Gastrocnemius medialis (tissue), 4 donors: ENCODE measurements around the gene ZNF304. TPM values are rescaled to one million over a fixed set of nuclear protein-coding genes. Genes with fewer than 3 reads are reported as not detected.
A peak's percentile ranks its signal among the peaks of the same experiment; 100 is the strongest.

Source experiments
- ATAC-seq, 2 donors: fragments of 150-250 bp; one replicate each; pipeline ENCODE4 v1.9.1; 2016
- DNase-seq, 2 donors: peaks; one replicate each; pipeline ENCODE4 v3.0.0-alpha.2; 2019
- H3K27ac ChIP-seq, 4 donors: fragments of 200-600 bp; sonication (generic); 1 replicate in 1 of 4; 2 replicates in 3 of 4; pipeline ENCODE4 v1.5.1; 2016 to 2018; ENCODE audit warnings: mild to moderate bottlenecking in 2 of 4, moderate library complexity in 1 of 4
- H3K27me3 ChIP-seq, 3 donors: fragments of 200-600 bp; sonication (generic) in 2 of 3; 1 replicate in 1 of 3; 2 replicates in 2 of 3; pipeline versions ENCODE4 v1.5.1 to v1.6.0; 2016 to 2019; ENCODE audit warnings: mild to moderate bottlenecking in 1 of 3, moderate library complexity in 1 of 3
- H3K36me3 ChIP-seq, 2 donors: fragments of 200-600 bp; sonication (generic) in 1 of 2; one replicate each; pipeline ENCODE4 v1.5.1; 2017 to 2018
- H3K4me1 ChIP-seq, 2 donors: fragments of 200-600 bp; sonication (generic) in 1 of 2; one replicate each; pipeline ENCODE4 v1.5.1; 2016 to 2017; ENCODE audit warnings: mild to moderate bottlenecking in 2 of 2
- H3K4me3 ChIP-seq, 4 donors: fragments of 200-600 bp; sonication (generic) in 3 of 4; 1 replicate in 1 of 4; 2 replicates in 3 of 4; pipeline ENCODE4 v1.5.1; 2016 to 2019; ENCODE audit warnings: mild to moderate bottlenecking in 2 of 4
- H3K9me3 ChIP-seq, 3 donors: fragments of 200-600 bp; sonication (generic) in 2 of 3; 1 replicate in 1 of 3; 2 replicates in 2 of 3; pipeline ENCODE4 v1.5.1; 2016 to 2019
- CTCF ChIP-seq, 5 experiments: fragments of 450-650 bp in 3 of 5; fragments of 200-600 bp in 2 of 5; sonication (generic) in 2 of 5; IDR thresholded peaks in 4 of 5; conservative IDR thresholded peaks in 1 of 5; 1 replicate in 4 of 5; 2 replicates in 1 of 5; pipeline ENCODE4 v1.5.1; 2016 to 2019; ENCODE audit warnings: antibody characterized with exemption in 5 of 5, mild to moderate bottlenecking in 3 of 5, moderate library complexity in 3 of 5
- POLR2A ChIP-seq, 2 donors: fragments of 450-650 bp; IDR thresholded peaks; one replicate each; pipeline ENCODE4 v1.6.1; 2017; ENCODE audit warnings: antibody characterized with exemption in 2 of 2, mild to moderate bottlenecking in 2 of 2, moderate library complexity in 2 of 2
- in situ Hi-C, 4 donors: fragments of 200-750 bp; cut with MboI; loops; one replicate each; pipeline versions ENCODE4 v1.15.0 to v1.8.0; 2017; ENCODE audit warnings: low sequenced_read_pairs in 4 of 4
- intact Hi-C: fragments of 100-400 bp; cut with DNase I; formaldehyde crosslinking; loops from one replicate; pipeline ENCODE4 v1.15.1; 2023; ENCODE audit warnings: low total_unique reads
- total RNA-seq, 4 donors: library from RNA; depleted of rRNA; stranded (reverse); fragments of >200 nt; gene quantifications; one replicate each; pipeline versions ENCODE4 v1.1.0 to v1.2.3, GENCODE V29; 2016

Gene ZNF304
- total RNA-seq, 4 donors from 2014 or later = 4.1 to 6.5 (median 4.8) TPM

DNA sequence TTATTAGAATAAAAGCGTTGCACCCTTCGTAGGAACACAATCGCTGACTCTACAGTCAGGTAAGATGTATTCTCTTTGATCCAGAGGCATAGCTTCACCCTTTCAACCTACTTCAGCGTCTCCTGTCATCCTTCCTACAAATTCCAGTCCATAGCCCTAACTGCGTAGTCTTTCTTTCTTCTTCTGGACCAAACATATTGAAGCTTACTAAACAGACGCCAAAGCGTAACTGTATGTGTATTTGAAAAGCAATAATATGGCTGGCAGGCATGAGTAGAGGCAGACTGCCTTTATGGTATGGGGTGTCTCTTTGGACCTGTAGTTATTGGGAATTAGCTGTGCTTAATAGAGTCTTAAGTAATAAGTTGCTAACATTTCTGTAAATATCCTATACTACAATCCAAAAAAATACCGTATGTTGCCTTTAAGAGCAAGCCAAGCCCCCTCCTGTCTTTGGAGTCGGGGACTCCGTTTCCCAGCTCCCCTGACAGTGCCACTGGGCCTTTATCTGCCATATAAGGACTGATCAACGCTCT, 38.2 kb downstream of the ZNF304 start:
- Histone ChIP-seq H3K27ac (peak overlapping the region; percentile 87 to 98 (median 92)), H3K27me3 (no peaks in the 10 kb centered on the region), H3K36me3 (peaks cover under 1 to 6% of the 10 kb centered on the region in 2 donors), H3K9me3 (no peaks in the 10 kb centered on the region), H3K4me3 (peak overlapping the region; percentile 46 to 85 (median 81)), H3K4me1 (peaks cover 22 to 26% of the 10 kb centered on the region in 2 donors)
- in situ Hi-C loops (no loop called here), intact Hi-C loops (loop anchor here (1.0 to 5.0 kb wide), 6 partner anchors 26 to 190 kb away; partner anchors contain the start of genes TRAPPC2B, ZNF304, ZNF460 and ZNF543)
- ATAC-seq = no peak
- TF ChIP-seq POLR2A (IDR thresholded peaks at IDR 0.05) (no peak), CTCF (IDR thresholded peaks at IDR 0.05 in 4 of 5, conservative IDR thresholded peaks at IDR 0.05 in 1 of 5) (no peak)
- no peak for DNase-seq

DNA sequence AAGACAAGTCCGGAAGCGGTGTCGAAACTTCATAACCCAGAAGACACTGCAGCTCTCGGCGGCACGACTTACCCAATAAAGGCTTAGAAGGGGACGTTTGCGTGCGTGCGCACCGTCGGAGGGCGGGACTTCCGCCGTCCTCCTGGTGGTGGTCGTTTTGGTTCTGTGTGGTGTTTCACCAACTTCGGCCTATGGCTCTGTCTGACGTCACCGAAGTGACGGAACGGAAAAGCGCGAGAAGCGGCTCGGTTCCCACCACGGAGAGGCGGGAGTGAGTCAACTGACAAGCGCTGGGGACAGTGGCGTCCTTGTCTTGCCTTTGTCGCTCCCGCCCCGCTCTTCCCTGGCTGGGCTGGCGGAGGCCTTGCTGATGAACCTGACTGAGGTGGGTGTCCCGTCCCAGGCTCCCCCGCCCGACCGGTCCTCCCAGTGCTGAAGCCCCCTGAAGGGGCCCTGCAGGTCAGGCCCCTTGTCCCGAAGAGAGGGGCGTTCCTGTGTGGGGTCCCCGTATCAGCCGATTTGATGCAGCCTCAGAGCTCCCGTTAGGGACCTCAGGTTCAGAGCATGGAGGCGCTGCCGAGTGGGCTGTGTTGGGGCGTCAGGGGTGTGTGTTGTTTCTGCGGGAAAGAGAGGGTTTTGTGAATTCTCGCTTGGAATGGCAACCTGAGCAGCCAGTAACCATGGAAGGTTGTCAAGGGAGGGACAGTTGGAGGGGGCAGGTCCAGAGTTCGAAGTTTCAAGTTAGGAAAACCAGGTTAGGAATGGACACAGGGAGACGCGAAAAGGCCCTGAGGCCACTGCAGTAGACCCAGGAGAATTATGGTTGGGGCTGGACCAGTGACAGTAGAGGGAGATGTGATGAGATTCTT, 38.9 kb downstream of the ZNF304 start, which contains the start of gene ZNF548:
TSS of gene ZNF548 (plus strand) at position 125 of the 869 bp plus-strand sequence. CDS start at position 371, 246 bp downstream.
- peak in 4 of 5 experiments; percentile 24 to 41 (median 33) for TF ChIP-seq CTCF (IDR thresholded peaks at IDR 0.05 in 4 of 5, conservative IDR thresholded peaks at IDR 0.05 in 1 of 5)
- peak; percentile 70 to 78 for TF ChIP-seq POLR2A (IDR thresholded peaks at IDR 0.05)
- H3K27ac ChIP-seq = peak within 1 kb of the TSS; percentile 87 to 98 (median 92)
- H3K4me3 ChIP-seq = peak within 1 kb of the TSS; percentile 75 to 85 (median 81)
- no peaks in the 10 kb centered on the region for H3K9me3 ChIP-seq
- peaks cover 3 to 10% of the 10 kb centered on the region in 2 donors for H3K36me3 ChIP-seq
- no peaks in the 10 kb centered on the region for H3K27me3 ChIP-seq
- ATAC-seq (peak; percentile 100), DNase-seq (peak; percentile 97 to 98)
- intact Hi-C loops (loop anchor here (1.0 to 5.0 kb wide), 8 partner anchors 21 to 189 kb away; partner anchors contain the start of genes TRAPPC2B, ZNF17, ZNF304 and ZNF460), in situ Hi-C loops (no loop called here)
- H3K4me1 ChIP-seq = peaks cover 22 to 26% of the 10 kb centered on the region in 2 donors

DNA sequence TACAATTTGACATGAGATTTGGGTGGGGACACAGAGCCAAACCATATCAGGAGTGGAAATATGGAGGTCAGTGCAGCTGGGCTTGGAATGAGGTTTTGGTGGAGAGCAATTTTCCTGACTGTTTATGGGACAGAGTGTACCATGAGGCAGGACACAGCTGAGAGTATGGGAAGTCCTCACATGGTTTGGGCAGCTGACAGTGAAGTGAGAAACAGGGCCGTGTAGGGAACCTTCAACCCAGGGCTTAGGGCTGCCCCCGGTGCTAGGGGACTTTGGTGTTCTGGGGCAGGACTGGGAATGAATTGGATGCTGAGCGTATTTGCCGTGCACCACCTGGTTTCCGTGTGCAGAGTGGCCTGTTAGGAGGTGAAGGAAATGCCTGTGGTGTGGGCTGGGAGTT, 44.6 kb downstream of the ZNF304 start:
- Histone ChIP-seq H3K9me3 (no peaks in the 10 kb centered on the region), H3K4me3 (no peak overlapping the region), H3K27me3 (no peaks in the 10 kb centered on the region), H3K4me1 (peaks cover 10 to 14% of the 10 kb centered on the region in 2 donors), H3K36me3 (peaks cover 19 to 58% of the 10 kb centered on the region in 2 donors), H3K27ac (no peak overlapping the region)
- no peak for TF ChIP-seq POLR2A (IDR thresholded peaks at IDR 0.05)
- TF ChIP-seq CTCF (IDR thresholded peaks at IDR 0.05 in 4 of 5, conservative IDR thresholded peaks at IDR 0.05 in 1 of 5) = no peak
- in situ Hi-C loops = no loop called here
- ATAC-seq (no peak), DNase-seq (no peak)
- intact Hi-C loops = no loop called here

DNA sequence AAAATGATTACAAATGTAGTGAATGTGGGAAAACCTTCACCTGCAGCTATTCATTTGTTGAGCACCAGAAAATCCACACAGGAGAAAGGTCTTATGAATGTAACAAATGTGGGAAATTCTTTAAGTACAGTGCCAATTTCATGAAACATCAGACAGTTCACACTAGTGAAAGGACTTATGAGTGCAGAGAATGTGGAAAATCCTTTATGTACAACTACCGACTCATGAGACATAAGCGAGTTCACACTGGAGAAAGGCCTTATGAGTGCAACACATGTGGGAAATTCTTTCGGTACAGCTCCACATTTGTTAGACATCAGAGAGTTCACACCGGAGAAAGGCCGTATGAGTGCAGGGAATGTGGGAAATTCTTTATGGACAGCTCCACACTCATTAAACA, 47.8 kb downstream of the ZNF304 start:
- intact Hi-C loops (no loop called here), in situ Hi-C loops (no loop called here)
- H3K27me3 ChIP-seq = no peaks in the 10 kb centered on the region
- no peak for DNase-seq
- H3K4me1 ChIP-seq = no peaks in the 10 kb centered on the region
- H3K36me3 ChIP-seq = peaks cover 19 to 56% of the 10 kb centered on the region in 2 donors
- no peaks in the 10 kb centered on the region for H3K9me3 ChIP-seq
- H3K4me3 ChIP-seq = no peak overlapping the region
- no peak overlapping the region for H3K27ac ChIP-seq
- ATAC-seq = no peak
- TF ChIP-seq POLR2A (IDR thresholded peaks at IDR 0.05) (no peak), CTCF (IDR thresholded peaks at IDR 0.05 in 4 of 5, conservative IDR thresholded peaks at IDR 0.05 in 1 of 5) (no peak)
